ENCODE data around the gene TLL2.

The TLL2 gene

GRCh38 chr10:96390460-96390864 is 123.3 kb downstream of the TLL2 start:
- DNase-seq (ENCODE audit: low read depth) = no peak

- DNase-seq (ENCODE audit: low read depth) = no peak
These were observed 123.9 kb downstream of the TLL2 start for GRCh38 chr10:96389785-96390184.

GRCh38 chr10:96387601-96388000 is 126.1 kb downstream of the TLL2 start:
- DNase-seq (ENCODE audit: low read depth) = no peak

- no peak for DNase-seq (ENCODE audit: low read depth)
These were observed 126.6 kb downstream of the TLL2 start for GRCh38 chr10:96387161-96387560.

- DNase-seq (ENCODE audit: low read depth) = no peak
These were observed 129.2 kb downstream of the TLL2 start for GRCh38 chr10:96384506-96384905.

GRCh38 chr10:96380821-96381220 is 132.9 kb downstream of the TLL2 start:
- no peak for DNase-seq (ENCODE audit: low read depth)

- no peak for DNase-seq (ENCODE audit: low read depth)
These were observed 134.0 kb downstream of the TLL2 start for GRCh38 chr10:96379758-96380157.

GRCh38 chr10:96378741-96379140 is 135.0 kb downstream of the TLL2 start:
- DNase-seq (ENCODE audit: low read depth) = no peak

- DNase-seq (ENCODE audit: low read depth) = no peak
These were observed 135.9 kb downstream of the TLL2 start for GRCh38 chr10:96377816-96378294.

GRCh38 chr10:96376483-96376882 is 137.2 kb downstream of the TLL2 start:
- DNase-seq (ENCODE audit: low read depth) = no peak

GRCh38 chr10:96374985-96375830 is 138.5 kb downstream of the TLL2 start:
- DNase-seq (ENCODE audit: low read depth) = peak; percentile 46

- no peak for DNase-seq (ENCODE audit: low read depth)
These were observed 139.1 kb downstream of the TLL2 start for GRCh38 chr10:96374639-96374984.

- DNase-seq (ENCODE audit: low read depth) = no peak
These were observed 139.7 kb downstream of the TLL2 start for GRCh38 chr10:96374004-96374403.

GRCh38 chr10:96371356-96371755 is 142.4 kb downstream of the TLL2 start:
- no peak for DNase-seq (ENCODE audit: low read depth)

GRCh38 chr10:96370584-96371157 is 143.1 kb downstream of the TLL2 start:
- DNase-seq (ENCODE audit: low read depth) = peak; percentile 23

- DNase-seq (ENCODE audit: low read depth) = no peak
These were observed 143.7 kb downstream of the TLL2 start for GRCh38 chr10:96369890-96370583.

- no peak for DNase-seq (ENCODE audit: low read depth)
These were observed 144.8 kb downstream of the TLL2 start for GRCh38 chr10:96368971-96369370.

GRCh38 chr10:96367470-96367869 is 146.3 kb downstream of the TLL2 start:
- no peak for DNase-seq (ENCODE audit: low read depth)

GRCh38 chr10:96366508-96366907 is 147.2 kb downstream of the TLL2 start:
- no peak for DNase-seq (ENCODE audit: low read depth)

GRCh38 chr10:96365571-96365970 is 148.2 kb downstream of the TLL2 start:
- no peak for DNase-seq (ENCODE audit: low read depth)

GRCh38 chr10:96360766-96361165 is 153.0 kb downstream of the TLL2 start:
- DNase-seq (ENCODE audit: low read depth) = no peak

- DNase-seq (ENCODE audit: low read depth) = no peak
These were observed 153.4 kb downstream of the TLL2 start for GRCh38 chr10:96360331-96360730.

GRCh38 chr10:96359616-96360015 is 154.1 kb downstream of the TLL2 start:
- no peak for DNase-seq (ENCODE audit: low read depth)
